NT2/D1 (cell line): ENCODE measurements around the gene HMGN1.
A peak's percentile ranks its signal among the peaks of the same experiment; 100 is the strongest.

ENCODE experiments used
- DNase-seq: peaks from one replicate; pipeline ENCODE4 v3.0.0-alpha.2; 2011; ENCODE audit warnings: low read depth, low spot score
- H3K27me3 ChIP-seq: 2 replicates; pipeline ENCODE4 v1.6.0; 2011; ENCODE audit warnings: mild to moderate bottlenecking; ENCODE audit not compliant: insufficient read length, insufficient read depth
- H3K36me3 ChIP-seq: 2 replicates; pipeline ENCODE4 v1.6.1; 2011; ENCODE audit warnings: mild to moderate bottlenecking, low read length, mixed read lengths; ENCODE audit not compliant: insufficient read depth, insufficient read length
- H3K4me1 ChIP-seq: 2 replicates; pipeline ENCODE4 v1.5.1; 2011; ENCODE audit not compliant: insufficient read depth, insufficient read length
- H3K4me3 ChIP-seq: 2 replicates; pipeline ENCODE4 v1.5.1; 2011; ENCODE audit warnings: low read depth; ENCODE audit not compliant: insufficient read length
- H3K9ac ChIP-seq: 2 replicates; pipeline ENCODE4 v1.6.0; 2011; ENCODE audit warnings: low read depth; ENCODE audit not compliant: insufficient read length
- H3K9me3 ChIP-seq: 2 replicates; pipeline ENCODE4 v1.5.1; 2011; ENCODE audit warnings: mild to moderate bottlenecking, low read length; ENCODE audit not compliant: insufficient read depth
- SUZ12 ChIP-seq: IDR thresholded peaks from 2 replicates; pipeline ENCODE4 v1.6.1; 2011; ENCODE audit not compliant: insufficient read length, insufficient read depth; ENCODE audit errors: extremely low read depth
- YY1 ChIP-seq: IDR thresholded peaks from 2 replicates; pipeline ENCODE4 v1.6.1; 2011; ENCODE audit not compliant: insufficient read length, insufficient read depth
- ZNF274 ChIP-seq: IDR thresholded peaks from 2 replicates; pipeline ENCODE4 v1.6.1; 2011; ENCODE audit warnings: mild to moderate bottlenecking, low read depth, low read length

HMGN1 gene

GRCh38 chr21:39366563-39366962 lies 17.7 kb upstream of the HMGN1 start:
- H3K4me3 ChIP-seq = no peak overlapping the region
- H3K4me1 ChIP-seq = peaks cover 5% of the 10 kb centered on the region
- H3K36me3 ChIP-seq = no peaks in the 10 kb centered on the region
- no peaks in the 10 kb centered on the region for H3K9me3 ChIP-seq
- TF ChIP-seq ZNF274 (no peak), SUZ12 (no peak), YY1 (no peak)
- no peak overlapping the region for H3K9ac ChIP-seq
- DNase-seq = no peak
- H3K27me3 ChIP-seq = no peaks in the 10 kb centered on the region

GRCh38 chr21:39364949-39365348 lies 16.1 kb upstream of the HMGN1 start:
- TF ChIP-seq YY1 (no peak), ZNF274 (no peak), SUZ12 (no peak)
- Histone ChIP-seq H3K27me3 (no peaks in the 10 kb centered on the region), H3K9me3 (no peaks in the 10 kb centered on the region)

GRCh38 chr21:39363607-39364555 lies 15.0 kb upstream of the HMGN1 start:
- DNase-seq = no peak
- Histone ChIP-seq H3K9me3 (no peaks in the 10 kb centered on the region), H3K4me1 (no peaks in the 10 kb centered on the region), H3K36me3 (no peaks in the 10 kb centered on the region), H3K9ac (no peak overlapping the region), H3K27me3 (no peaks in the 10 kb centered on the region), H3K4me3 (no peak overlapping the region)
- TF ChIP-seq SUZ12 = no peak
- no peak for TF ChIP-seq YY1
- no peak for TF ChIP-seq ZNF274

More at GRCh38 chr21:39364949-39365348, 16.1 kb upstream of the HMGN1 start:
- DNase-seq = no peak
- no peaks in the 10 kb centered on the region for H3K4me1 ChIP-seq
- no peaks in the 10 kb centered on the region for H3K36me3 ChIP-seq
- no peak overlapping the region for H3K4me3 ChIP-seq
- no peak overlapping the region for H3K9ac ChIP-seq

GRCh38 chr21:39362733-39363132 lies 13.8 kb upstream of the HMGN1 start:
- Histone ChIP-seq H3K9ac (no peak overlapping the region), H3K36me3 (no peaks in the 10 kb centered on the region), H3K27me3 (no peaks in the 10 kb centered on the region), H3K9me3 (no peaks in the 10 kb centered on the region), H3K4me1 (no peaks in the 10 kb centered on the region), H3K4me3 (no peak overlapping the region)
- DNase-seq = no peak
- TF ChIP-seq SUZ12 (no peak), YY1 (no peak)

- no peaks in the 10 kb centered on the region for H3K27me3 ChIP-seq
- DNase-seq = no peak
- TF ChIP-seq YY1 = no peak
- no peak for TF ChIP-seq SUZ12
- H3K9ac ChIP-seq = no peak overlapping the region
- no peak overlapping the region for H3K4me3 ChIP-seq
- H3K4me1 ChIP-seq = no peaks in the 10 kb centered on the region
- H3K36me3 ChIP-seq = no peaks in the 10 kb centered on the region
- no peaks in the 10 kb centered on the region for H3K9me3 ChIP-seq
These were observed 10.5 kb upstream of the HMGN1 start for GRCh38 chr21:39359382-39359781.

GRCh38 chr21:39353295-39353694 lies 4.4 kb upstream of the HMGN1 start:
- H3K36me3 ChIP-seq = peaks cover under 1% of the 10 kb centered on the region
- H3K27me3 ChIP-seq = no peaks in the 10 kb centered on the region
- TF ChIP-seq SUZ12 (no peak), YY1 (no peak), ZNF274 (no peak)
- no peak for DNase-seq
- H3K4me1 ChIP-seq = peaks cover 10% of the 10 kb centered on the region
- no peak overlapping the region for H3K9ac ChIP-seq
- no peak overlapping the region for H3K4me3 ChIP-seq
- no peaks in the 10 kb centered on the region for H3K9me3 ChIP-seq

- Histone ChIP-seq H3K4me3 (peak overlapping the region; percentile 69), H3K27me3 (no peaks in the 10 kb centered on the region), H3K9ac (peak overlapping the region; percentile 90), H3K4me1 (peaks cover 13% of the 10 kb centered on the region), H3K36me3 (peaks cover 30% of the 10 kb centered on the region), H3K9me3 (no peaks in the 10 kb centered on the region)
- DNase-seq = no peak
- TF ChIP-seq SUZ12 = no peak
- TF ChIP-seq ZNF274 = no peak
- no peak for TF ChIP-seq YY1
These were observed 1.5 kb upstream of the HMGN1 start for GRCh38 chr21:39350094-39351005.
